ENCODE measurements around the gene DCAF12.

GRCh38 chr9:34087370-34087769 lies 39.1 kb downstream of the DCAF12 start:
- TF ChIP-seq GATA2 (IDR thresholded peaks at IDR 0.05; ENCODE audit: low read depth, low read length) (no peak), GATA3 (IDR thresholded peaks at IDR 0.05; ENCODE audit: low read depth, low read length) (no peak)

All from SH-SY5Y (cell line).